ENCODE results near the gene MLC1. TPM values are rescaled to one million over a fixed set of nuclear protein-coding genes. Genes with fewer than 3 reads are reported as not detected.

The MLC1 gene
- total RNA-seq = not detected in 2 replicates

DNA sequence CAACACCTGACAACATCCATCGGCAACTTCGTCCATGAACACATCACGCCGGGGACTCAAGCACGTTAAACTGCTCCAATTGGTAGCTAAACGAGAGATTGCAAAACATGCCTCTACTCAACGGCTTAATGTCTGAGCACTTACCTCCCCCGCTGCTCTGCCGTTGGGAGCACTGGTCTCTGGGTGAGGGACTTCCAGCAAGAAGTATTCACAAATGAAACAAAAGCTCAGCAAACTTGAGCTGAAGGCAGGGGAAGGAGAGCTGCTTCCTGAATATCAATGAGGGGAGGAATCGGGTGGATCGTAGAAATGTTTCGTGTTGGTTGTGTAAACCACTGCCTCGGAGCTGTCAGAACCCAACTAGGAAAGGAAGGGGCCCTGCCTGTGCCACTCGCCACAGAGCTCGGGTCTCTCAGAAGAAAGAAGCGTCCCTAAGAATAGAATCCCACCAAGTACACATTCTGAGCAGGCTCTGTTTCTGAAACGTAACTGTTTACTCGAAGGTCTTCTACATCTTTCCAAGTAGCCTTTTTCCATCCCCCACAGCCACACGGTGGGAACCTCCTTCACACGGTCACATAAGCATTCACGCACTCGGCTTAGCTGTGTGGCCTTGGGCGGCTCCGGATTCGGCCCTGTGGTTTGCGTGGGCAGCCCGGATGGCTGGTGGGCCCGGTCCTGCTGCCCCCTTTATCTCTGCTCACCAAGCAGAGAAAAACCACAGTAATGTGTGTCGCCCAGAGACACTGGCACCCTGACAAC, at the start of gene MLC1:
MLC1 (minus strand) TSS at position 216 of the 762 bp plus-strand sequence. CDS start 524 bp downstream, outside the sequence.
- DNase-seq (ENCODE audit: low read depth) = no peak

DNA sequence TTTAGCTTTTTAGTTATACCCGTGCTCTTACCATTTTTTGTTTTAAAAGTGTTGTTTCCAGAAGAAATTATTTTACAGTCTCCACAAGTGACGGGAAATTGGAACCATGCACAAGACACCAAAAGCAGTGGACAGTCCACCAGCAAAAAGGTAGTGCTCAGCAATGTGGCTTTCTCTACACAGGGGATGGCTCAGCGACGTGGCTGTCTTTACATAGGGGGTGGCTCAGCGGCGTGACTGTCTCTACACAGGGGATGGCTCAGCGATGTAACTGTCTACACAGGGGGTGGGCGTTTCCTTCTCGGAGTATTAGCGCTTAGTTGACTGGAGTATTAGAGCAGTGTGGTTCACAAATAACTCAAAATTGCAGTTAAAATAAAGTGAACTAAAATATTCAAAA, 49.3 kb upstream of the MLC1 start:
- DNase-seq (ENCODE audit: low read depth) = no peak

DNA sequence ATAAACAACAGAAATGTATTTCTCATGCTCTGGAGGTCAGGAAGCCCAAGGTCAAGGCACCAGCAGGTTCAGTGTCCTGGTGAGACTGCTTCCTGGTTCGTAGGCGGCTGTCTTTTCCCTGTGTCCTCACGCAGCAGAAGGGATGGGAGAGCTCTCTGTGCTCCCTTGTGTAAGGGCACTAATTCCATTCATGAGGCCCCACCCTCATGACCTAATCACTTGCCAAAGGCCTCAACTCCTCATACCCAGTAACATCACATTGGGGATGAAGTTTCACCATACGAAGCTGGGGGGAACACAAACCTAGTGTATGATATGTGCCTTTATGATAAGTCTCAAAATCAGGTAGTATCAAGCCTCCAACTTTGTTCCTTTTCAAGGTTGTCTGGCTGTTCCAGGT, 46.7 kb upstream of the MLC1 start:
- no peak for DNase-seq (ENCODE audit: low read depth)

GRCh38 chr22:50129121-50129736, 44.0 kb upstream of the MLC1 start:
- no peak for DNase-seq (ENCODE audit: low read depth)

- no peak for DNase-seq (ENCODE audit: low read depth)
Measured at GRCh38 chr22:50125029-50125428, 39.8 kb upstream of the MLC1 start.

GRCh38 chr22:50123119-50123518, 37.9 kb upstream of the MLC1 start:
- no peak for DNase-seq (ENCODE audit: low read depth)

DNA sequence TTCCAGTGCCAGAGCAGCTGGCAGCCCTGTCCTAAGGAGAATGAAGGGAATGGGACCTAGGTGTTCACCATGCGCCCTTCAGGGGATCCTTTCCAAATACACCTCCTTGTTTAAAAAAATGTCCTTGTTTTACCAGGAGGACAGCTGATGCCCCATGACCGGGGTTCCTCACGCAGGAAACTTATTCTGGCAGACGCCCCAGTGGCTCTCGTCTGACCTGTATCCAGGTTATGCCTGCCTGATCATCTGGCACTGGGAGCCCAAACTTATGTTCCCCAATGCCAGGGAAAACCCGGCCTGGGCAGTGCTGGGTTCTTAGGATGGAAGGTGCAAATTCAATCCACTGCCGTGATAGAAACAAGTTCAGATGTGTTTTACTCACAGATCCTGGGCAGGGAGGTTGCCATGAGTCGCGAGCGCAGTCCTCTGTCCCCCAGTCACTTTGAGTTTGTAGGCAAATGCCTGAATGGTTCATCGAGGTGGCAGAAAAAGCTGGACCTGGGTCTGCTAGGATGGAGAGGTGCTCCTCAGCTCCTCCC, 36.0 kb upstream of the MLC1 start:
- no peak for DNase-seq (ENCODE audit: low read depth)

GRCh38 chr22:50119768-50120251, 34.6 kb upstream of the MLC1 start:
- no peak for DNase-seq (ENCODE audit: low read depth)

DNA sequence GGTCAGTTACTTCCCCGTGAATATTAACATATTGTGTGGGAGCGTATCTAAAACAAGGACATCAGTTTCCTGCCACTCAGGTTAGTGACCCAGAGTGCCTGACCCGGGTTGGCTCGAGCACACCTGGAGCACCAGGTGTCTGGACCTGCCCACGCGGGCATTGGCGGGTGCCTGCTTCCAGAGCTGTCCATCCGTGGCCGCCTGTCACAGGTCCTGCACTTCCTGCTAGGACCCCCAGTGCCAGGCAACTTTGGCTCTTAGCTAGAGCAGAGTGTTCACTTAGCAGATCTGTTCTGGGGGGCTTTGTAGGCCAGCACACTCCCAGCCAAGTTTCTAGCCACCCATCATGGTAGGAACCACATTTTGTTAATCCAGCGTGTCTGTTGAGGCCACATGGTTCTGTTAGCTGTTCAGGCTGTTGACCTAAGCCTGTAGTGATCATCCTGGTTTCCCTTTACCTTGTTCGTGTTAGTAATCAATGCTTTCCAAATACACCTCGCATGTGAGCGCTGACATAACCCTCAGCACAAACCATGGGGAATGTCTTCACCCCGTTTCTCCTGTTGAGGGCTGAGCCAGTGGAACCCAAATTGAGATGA, 34.0 kb upstream of the MLC1 start:
- no peak for DNase-seq (ENCODE audit: low read depth)

DNA sequence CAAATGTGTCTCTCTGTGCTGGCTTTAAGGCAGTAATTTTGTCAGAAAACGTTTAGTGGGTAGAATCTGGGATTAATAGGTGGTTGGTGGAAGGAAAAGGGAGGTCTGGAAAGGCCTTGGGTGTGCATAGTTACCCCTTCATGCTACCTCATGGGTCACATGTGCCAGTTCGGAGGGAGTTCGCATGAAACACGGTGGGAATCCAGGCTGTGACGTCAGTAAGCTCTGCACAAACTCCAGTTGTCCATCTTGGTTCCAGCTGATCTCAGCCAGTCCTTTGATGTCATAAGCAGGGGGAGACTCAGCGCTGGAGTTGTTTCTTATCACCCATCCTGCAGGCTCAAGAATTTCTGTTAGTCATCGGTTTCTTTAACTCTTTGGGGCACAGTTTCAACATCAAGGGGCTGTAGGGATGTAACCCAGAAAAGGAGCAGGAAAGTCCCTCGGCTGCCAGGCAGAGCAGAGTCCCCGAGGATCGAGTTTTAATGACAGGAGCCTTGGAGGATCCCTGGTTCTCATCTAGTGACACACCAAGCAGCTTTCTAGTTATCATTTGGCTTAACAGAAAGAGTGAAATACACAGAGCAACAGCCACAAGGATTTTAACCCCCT, 33.4 kb upstream of the MLC1 start:
- DNase-seq (ENCODE audit: low read depth) = peak; percentile 66

- no peak for DNase-seq (ENCODE audit: low read depth)
Measured at GRCh38 chr22:50118129-50118528, 32.9 kb upstream of the MLC1 start.

GRCh38 chr22:50117168-50117762, 32.0 kb upstream of the MLC1 start:
- DNase-seq (ENCODE audit: low read depth) = no peak

GRCh38 chr22:50115693-50116092, 30.5 kb upstream of the MLC1 start:
- DNase-seq (ENCODE audit: low read depth) = no peak

DNA sequence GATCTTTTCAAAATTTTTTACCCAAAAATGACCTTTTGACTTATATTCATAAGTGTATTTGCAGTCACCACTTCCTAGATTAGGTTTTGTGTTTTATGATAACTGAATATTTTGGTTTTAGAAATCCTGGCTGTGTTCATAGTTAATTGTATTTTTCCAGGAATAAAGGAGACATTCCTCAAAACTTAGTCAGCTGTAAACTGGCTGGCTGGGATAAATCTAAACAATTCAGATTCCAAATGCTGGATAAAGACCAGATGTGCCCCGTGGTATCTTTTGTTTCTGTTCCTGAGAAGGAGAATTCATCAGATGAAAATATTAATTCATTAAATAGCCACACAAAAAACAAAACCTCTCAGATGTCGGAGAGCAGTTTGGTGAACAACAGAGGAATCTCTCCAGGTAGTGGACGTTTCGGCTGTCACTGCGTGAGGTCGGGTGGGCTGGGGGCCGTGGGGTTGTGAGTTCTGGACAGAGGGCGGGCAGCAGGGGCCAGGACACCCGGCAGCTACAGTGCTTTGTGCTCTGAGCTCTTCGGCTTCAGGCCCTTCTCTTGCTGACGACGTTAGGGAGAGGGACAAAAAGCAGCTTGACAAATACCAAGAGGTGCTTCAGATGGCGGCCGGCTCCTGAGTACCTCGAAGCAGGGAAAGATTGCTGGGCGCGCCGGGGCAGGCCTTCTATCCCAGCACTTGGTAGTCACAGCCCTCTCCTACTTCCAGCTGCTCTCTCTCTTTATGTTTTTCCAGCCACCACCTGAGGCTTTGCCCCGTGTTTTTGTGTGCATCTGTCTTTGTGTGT, 29.2 kb upstream of the MLC1 start:
- no peak for DNase-seq (ENCODE audit: low read depth)

DNA sequence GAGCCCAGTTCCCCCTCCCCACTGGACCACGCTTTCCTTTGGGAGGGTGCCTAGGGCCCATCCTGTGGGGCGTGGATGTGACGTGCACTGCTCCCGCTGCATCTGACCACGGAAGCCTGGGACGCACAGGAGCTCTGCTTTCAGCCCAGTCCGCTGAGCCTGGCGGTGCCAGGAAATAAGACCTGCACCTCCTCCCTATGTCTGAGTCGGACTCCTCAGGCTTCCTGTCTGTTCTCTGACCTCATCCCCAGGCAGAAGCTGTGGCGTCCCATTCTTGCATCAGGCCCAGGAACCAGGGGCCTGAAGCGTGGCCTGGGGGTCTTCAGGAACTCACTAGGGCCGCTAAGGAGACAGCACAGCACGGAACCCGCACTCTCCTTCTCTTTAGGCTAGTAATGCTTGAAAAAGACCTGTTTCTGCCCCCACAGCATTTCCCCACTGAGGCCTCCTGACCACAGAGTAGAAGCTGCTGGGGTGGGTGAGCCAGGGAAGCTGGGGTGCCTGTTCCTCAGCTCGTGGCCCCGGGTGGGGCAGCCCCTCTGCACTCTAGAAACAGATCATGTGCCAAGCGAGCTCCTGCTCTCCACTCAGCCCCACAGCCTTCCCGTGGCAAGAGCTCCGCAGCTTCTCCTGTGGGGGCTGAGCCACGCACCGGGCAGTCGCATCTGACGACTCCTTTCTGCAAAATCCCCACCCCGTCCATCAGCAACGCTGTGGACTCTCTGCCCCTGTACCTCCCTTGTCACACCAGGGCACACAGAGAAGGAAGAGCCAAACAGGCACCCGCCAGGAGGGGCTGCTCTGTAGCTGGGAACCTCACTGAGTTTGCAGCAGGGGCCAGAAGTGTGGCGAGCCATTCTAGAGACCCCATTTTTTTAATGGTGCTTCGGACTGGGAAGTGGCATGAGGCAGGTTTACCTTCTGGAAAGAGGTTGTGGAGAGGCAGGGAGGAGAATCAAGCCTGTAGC, 27.2 kb upstream of the MLC1 start:
- DNase-seq (ENCODE audit: low read depth) = peak; percentile 15

GRCh38 chr22:50111056-50111455, 25.8 kb upstream of the MLC1 start:
- no peak for DNase-seq (ENCODE audit: low read depth)

DNA sequence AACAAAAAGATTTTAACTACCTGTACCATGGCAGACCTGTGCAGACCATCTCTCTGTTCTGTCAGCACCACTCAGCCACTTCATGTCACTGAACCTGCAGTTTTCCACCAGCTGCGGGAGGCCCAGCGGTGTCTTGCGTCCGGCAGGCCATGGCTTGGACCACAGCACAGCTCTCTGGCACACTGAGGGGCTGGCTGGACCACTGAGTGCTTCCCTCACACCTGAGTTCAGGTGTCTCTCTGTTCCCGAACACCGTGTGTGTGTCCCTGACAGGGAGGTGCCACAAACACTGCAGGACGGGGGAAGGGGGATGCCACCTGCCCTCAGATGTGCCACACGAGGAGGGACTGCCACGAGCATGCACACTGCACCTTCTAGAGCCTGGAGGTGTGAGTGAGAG, 22.3 kb upstream of the MLC1 start:
- no peak for DNase-seq (ENCODE audit: low read depth)

- no peak for DNase-seq (ENCODE audit: low read depth)
Measured at GRCh38 chr22:50105208-50106100, 20.2 kb upstream of the MLC1 start.

GRCh38 chr22:50104141-50104544, 18.9 kb upstream of the MLC1 start:
- DNase-seq (ENCODE audit: low read depth) = no peak
